ENCODE data around the gene MBTD1.
"Not testable (repeated sequence)": the region's sequence is repeated elsewhere in the genome, so short reads cannot be mapped to it uniquely, and the experiment has no call there.

The MBTD1 gene

DNA sequence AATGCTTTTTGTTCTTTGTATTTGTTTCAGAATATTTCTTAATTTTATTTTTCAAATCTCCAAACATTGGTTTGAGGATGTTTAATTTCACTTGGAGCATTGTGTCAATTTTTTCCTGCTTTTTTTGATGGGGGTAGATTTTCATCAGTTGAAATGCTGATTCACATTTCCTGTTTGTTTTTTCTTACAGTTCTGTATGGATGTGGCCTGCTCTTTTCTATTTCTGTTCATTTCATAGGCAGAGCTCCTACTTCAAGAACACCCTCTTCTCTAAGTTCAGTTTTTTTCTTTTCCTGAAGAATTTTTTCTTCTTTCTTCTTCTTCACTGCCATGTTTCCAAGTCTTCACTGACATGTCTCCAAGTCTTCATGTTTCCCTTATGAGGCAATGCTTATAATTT, 8.8 kb downstream of the MBTD1 start:
- DNase-seq: no peak

DNA sequence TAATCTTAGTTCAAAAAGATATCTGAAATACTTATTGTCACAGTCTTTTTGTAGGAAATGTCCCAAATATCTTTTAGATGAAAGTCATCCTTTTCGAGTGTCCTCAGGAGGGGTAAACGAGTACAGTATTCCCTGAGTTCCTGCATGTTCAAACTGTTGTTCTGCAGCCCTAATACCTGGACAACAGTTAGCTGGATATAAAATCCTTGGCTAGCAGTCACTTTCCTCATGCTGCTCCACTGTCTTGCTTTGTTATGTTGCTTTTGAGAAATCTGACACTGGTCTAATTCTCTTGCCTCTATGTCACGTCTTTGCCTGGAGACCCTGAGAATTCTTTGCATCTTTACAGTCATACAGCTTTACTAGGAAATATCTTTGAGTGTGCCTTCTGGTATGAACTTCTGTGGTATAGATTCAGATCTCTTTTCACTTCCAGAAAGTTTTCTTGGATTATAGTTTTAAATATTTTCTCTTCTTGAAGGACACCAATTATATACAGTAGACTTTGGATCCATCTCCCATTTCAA, 9.5 kb downstream of the MBTD1 start:
- DNase-seq: no peak

DNA sequence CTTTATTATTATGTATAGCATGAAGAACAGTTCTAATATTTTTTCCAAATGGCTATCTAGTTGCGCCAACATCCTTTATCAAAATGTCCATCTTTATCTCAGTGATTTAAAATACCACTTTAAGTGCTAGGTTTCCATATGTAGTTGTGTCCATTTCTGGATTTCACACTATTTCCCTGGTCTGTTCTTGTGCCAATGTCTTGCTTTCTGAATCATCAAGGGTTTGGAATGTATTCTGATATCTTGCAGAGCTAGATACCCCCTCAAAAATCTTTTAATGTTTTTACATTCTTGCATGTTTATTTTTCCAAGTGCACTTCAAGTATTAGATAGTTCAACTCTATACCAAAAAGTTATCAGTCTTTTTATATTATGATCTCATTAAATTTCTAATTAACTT, 14.3 kb downstream of the MBTD1 start:
- DNase-seq: no peak

DNA sequence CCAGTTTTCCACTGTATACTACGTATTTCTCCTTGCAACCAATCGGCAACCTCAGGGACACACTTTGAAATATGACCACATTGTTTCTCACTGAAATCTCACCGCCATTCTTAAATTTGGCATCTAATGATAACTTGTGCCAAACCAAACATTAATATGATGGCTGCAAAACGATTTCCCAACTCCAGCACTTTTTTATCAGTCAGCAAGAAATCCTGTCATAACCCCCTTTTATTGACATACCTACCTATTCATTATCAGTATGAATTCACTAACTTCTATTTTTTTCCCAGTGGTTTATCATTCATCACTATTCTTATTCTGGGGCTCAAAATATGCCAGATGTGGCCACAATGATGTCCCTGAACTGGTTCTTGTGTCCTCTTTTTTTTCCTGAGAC, 15.8 kb downstream of the MBTD1 start:
- no peak for DNase-seq

DNA sequence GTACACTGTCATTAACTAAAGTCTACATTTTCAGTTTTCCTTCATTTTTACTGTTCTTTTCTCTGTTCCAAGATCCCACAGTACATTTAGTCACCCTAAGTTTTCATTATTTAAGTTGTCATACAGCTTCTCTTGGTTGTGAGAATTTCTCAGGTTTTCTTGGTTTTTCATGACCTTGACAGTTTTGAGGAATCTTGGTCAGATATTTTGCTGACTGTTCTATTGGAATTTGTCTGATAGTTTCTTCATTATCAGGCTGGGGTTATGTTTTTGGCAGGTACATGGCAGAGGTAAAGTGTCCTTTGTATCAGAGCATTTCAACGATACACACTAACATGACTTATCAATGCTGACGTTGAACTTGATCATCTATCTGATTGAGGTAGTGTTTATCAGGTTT, 19.6 kb downstream of the MBTD1 start:
- no peak for DNase-seq

DNA sequence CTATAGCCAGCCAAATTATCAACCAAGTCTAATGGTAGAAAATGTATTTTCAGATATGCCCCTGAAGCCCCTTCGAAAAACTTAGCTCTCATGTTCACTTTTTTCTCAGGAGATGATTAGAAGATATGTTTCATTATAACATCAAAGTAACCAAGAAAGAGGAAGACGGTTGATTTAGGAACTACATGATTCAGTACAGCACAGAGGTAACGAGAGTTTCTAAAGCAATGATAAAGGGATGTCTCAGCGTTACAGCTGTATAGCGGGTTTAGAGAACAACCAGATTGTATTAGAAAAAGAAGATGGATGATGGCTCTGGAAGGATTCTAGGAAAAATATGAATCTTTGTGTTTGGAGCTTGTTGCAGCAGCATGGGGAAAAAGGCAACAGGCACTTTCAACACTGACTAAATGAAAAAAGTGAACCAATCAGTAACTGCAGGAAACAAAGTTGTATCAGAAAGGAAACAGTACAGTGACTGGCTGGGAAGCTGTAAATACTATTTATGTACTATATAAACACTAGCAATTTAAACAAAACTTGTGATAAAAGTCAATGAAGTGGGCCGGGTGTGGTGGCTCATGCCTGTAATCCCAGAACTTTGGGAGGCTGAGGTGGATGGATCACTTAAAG, 21.5 kb downstream of the MBTD1 start:
- DNase-seq: no peak

DNA sequence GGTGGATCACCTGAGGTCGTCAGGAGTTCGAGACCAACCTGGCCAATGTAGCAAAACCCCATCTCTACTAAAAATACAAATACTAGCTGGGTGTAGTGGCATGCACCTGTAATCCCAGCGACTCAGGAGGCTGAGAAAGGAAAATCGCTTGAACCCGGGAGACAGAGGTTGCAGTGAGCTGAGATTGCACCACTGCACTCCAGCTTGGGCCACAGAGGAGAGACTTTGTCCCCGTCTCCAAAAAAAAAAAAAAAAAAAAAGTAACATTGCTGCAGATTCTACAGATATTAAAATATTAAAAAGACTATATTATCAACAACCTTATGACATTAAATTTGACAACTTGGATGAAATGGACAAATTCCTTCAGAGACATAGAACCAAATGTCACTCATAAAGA, 25.7 kb downstream of the MBTD1 start:
- DNase-seq: no peak

DNA sequence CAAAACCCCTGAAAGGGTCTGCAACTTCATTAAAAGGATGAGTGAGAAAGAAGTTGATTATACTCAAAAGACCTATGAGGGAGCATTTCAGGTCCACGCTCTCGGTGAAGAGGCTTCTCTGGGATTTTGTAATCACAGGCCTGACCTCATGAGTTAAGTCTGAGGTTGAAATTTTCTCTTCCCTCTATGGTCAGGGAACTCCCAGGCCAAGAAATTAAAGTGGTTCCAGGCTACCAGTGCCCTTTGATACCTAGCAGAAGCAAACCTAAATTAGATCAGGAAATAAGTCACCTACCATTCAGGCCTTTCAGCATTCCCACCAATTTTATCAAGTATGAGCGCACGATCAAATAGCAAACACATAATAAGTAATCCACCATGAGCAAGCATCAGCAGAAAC, 27.9 kb downstream of the MBTD1 start:
- no peak for DNase-seq

DNA sequence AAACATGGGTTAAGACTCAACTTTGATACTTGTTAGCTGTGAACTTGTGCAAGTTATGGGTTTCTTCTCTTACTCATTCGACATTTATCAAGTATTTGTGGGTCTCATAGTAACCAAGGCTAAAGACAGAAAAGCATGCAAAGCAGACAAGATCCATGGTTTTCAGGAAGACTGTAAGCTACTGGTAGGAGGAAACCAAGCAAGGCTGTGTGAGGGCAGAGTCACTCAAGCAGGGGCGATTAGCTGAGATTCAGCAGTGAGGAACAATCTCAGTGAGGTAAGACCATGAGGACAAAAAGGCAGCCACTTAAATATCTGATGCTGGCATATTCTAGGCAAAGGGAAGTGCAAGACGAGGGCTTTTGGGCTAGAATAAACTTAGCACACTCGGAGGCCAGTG, 29.5 kb downstream of the MBTD1 start:
- DNase-seq: no peak

DNA sequence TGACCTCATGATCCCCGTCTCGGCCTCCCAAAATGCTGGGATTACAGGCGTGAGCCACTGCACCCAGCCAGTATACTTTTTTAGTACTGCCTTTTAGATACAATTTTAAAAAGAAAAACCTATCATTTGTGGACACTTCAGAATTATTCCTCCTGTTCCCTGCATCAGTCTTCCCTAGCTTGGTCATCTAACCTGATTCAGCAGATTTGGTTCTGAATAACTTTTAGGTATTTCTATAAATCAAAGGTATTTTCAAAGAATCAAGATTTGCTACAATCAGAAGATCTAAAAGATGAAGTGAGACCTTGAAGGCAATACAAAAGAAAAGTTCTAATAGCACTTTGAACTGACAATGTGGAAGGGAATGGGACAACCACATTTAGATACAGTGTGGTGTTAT, 30.0 kb downstream of the MBTD1 start:
- DNase-seq: no peak

DNA sequence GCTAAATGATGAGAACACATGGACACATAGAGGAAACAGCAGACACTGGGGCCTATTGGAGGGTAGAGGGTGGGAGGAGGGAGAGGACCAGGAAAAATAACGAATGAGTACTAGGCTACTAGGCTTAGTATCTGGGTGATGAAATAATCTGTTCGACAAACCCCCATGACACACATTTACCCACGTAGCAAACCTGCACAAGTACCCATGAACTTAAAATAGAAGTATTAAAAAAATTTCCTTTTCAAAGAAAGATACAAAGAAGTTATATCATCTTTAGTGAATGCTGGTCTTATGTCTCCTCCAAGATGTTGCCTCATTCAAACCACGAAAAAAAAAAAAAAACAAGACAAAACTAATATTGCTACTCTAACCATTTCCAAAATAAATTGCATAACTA, 31.7 kb downstream of the MBTD1 start:
- DNase-seq: no peak

DNA sequence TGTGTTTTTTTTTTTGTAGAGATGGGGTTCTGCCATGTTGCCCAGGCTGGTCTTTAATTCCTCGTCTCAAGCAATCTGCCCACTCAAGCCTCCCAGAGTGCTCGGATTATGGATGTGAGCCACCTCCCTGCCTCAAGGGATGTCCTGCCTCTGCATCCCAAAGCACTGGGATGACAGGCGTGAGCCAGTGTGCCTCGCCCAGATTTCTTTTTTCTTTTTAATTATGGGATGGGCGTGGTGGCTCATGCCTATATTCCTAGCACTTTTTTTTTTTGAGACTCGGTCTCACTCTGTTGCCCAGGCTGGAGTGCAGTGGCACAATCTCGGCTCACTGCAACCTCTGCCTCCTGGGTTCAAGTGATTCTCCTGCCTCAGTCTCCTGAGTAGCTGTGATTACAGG, 34.3 kb downstream of the MBTD1 start:
- DNase-seq: not testable (repeated sequence)

DNA sequence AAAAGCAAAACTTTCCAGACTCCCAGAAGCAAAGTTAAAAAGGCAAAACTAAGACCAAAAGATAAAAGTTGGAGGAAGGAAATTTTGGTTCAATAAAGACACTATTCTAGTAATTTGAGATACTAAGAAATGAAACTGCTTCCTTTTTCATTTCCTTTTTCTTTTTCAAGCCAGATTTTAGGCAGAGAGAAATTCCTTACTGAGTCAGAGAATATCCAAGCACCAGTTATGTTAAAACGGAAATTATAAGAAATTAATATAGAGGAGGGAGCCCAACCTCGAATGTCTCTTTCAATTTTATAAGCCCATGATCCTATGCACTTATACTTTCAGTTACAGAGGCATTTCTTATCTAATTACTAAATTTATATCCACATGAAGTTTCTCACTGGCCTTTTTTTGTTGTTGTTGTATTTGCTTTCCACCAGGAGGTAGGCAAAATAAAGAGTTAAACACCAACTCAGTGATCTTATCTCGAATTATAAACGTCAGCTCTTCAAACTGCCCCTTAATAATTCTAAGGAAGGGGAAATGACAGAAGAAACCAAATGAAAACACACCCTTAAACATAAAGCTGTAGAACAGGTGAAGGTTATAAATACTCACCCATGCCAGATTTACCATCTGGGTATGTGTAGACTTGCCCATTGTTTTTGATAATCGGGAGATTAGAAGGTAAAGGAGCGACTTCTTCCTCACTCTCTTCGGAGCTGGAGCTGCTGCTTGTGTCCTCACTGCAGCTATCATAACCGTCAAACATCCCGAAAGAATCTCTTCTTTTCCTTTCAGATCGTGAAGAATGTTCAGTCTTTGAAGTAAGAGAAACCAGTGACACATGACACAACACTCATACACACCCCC, 35.2 kb downstream of the MBTD1 start:
- DNase-seq: no peak

DNA sequence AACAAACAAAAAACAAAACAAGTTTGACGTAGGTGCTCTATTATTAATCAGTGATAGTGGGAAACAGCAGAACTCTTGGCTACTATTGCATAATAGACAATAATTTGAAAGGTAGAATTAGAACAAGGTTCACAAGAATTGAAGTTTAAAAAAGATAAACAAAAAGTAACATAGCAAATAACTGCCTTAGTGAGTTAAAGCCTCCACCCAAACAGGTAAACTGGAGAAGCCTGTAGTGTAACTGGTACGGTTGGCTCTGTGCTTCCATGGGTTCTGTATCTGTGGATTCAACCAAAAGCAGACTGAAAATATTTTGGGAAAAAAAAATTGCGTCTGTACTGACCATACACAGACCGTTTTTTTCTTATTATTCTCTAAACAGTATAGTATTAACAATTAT, 38.5 kb downstream of the MBTD1 start:
- DNase-seq: no peak

DNA sequence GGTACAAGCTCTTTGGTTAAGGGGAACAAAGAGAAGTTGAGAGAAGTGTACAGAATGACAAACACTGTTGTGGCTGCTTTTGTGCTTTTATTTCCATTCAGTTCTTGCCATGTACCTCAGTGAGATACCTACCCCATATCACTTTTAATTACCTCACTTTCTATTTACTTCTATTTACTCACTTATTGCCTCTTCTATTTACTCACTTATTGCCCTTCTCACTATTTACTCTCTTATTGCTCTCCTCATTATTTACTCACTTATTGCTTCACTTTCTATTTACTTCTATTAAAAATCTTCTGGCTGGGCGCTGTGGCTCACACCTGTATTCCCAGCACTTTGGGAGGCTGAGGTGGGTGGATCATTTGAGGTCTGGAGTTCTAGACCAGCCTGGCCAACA, 41.9 kb downstream of the MBTD1 start:
- DNase-seq: no peak

DNA sequence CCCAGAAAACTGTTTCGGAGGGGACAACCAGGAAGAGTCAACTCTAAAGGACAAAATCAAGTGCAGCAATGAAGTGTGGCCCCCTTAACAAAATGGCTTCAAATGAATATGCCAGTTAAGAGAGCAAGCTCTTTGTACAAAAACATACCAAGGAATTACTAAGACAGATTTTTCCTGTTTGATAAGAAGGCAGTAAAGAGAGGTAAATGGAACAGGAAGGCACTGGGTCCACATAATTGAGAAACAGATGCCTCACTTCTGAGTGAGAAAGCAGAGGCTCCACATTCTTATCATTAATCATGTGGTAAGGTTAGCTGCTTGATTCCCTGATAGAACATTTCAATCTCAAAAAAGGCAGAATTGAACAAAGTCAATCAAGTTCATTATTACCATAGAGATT, 44.9 kb downstream of the MBTD1 start:
- no peak for DNase-seq

DNA sequence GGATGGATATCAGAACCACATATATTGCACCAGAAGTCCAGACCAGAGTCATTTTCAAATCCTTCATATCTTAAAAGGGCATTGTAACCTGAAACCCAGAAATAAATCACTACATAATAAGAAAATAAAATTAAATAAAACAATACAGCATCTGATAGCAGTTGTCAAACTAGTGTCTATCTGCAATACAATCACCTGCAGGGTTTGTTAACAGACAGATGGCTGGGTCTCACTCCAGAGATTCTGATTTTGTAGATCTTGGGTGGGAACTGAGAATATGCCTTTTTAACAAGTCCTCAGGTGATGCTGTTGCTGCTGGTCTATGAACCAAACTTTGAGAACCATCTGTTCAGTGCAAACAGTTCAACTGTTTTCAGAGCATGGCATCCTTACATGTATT, 56.0 kb downstream of the MBTD1 start:
- DNase-seq: no peak

DNA sequence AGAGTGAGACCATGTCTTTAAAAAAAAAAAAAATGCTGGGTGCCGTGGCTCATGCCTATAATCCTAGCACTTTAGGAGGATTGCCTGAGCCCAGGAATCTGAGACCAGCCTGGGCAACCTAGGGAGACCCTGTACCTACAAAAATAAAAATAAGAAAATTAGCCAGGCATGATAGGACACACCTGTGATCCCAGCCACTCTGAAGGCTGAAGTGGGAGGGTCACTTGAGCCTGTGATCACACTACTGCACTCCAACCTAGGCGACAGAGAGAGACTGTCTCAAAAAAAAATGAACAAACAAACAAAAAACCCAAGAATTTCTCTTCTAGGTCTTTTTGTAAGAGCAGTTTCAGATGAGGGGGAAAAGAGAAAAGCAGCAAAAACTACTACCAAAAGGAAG, 59.0 kb downstream of the MBTD1 start:
- no peak for DNase-seq

DNA sequence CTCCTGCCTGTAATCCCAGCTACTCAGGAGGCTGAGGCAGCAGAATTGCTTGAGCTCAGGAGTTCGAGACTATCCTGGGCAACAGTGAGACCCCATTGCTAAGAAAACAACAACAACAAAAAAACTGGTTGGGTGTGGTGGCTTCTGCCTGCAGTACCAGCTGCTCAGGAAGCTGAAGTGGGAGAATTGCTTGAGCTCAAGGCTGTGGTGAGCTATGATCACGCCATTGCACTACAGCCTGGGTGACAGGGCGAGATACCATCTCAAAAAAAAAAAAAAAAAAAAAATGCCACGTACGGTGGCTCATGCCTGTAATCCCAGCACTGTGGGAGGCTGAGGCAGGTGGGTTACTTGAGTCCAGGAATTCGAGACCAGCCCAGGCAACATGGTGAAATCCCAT, 59.6 kb downstream of the MBTD1 start:
- DNase-seq: no peak

DNA sequence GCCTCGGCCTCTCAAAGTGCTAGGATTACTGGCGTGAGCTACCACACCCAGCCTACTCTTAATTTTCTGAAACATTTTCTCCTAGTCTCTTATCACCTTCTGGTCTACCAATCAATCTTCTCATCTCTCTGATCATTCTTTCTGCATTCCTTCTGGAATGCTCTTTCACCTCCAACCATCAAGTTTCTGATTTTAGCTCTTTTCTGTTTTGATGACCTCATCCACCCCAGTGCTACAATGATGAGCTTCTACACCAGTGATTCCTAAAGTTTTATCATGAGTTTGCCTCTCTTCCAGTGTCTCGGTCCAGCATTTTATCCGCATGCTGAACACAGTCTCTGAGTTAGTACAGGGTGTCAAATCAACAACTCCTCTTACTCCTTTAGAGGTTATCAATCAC, 62.1 kb downstream of the MBTD1 start:
- DNase-seq: no peak

DNA sequence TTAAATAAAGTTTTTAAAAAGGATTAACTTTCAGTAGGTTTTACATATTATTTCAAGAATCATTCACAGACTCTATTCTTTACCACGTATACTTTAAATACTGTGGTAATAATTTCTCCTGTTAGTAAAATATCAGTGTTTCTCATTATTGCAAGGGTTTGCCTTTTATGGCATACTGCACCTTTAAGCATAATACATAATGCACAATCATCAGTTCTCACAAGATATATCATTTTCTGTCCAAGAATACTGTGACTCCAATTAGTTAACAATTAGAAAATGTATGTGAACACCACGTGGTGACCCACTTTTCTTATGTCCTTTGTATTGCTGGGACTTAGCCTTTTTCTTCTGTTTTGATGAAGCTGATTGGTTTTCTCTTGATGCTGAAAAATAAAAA, 68.0 kb downstream of the MBTD1 start:
- no peak for DNase-seq

DNA sequence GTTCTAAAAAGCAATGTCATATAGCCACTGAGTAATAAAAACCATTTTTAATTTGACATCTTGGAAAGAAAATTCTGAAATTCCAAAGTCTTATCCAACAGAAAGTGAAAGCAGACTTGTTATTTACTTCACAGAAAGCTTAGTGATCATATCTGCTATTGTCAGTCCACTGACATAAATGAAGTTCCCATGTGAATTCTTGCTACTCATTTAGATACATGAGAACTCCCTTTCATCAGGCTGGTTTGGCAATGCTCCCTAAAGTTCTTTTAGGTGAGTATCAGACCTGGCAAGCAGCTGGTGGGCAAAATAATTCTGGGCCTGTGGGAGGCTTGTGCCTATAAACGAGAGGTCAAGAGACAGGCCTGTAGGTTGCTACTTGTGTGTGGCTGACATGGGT, 70.2 kb downstream of the MBTD1 start:
- DNase-seq: no peak

DNA sequence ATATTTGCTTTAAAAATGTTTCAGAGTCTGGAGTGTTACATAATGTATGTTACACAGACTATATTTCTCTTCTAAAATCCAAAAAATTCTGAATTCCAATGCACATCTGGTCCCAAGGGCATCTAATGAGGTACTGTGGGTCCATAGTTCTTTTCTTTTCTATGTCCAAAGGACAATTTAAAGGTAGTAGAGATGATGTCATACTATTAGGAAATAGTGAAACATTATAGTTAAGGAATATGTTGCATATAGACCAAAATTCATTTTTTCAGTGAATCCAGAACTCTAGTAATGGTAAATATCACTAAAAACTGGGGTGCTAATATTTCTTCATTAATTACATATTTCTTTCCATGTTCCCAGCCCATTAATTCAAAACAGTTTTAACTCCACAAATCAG, 70.7 kb downstream of the MBTD1 start:
- no peak for DNase-seq

DNA sequence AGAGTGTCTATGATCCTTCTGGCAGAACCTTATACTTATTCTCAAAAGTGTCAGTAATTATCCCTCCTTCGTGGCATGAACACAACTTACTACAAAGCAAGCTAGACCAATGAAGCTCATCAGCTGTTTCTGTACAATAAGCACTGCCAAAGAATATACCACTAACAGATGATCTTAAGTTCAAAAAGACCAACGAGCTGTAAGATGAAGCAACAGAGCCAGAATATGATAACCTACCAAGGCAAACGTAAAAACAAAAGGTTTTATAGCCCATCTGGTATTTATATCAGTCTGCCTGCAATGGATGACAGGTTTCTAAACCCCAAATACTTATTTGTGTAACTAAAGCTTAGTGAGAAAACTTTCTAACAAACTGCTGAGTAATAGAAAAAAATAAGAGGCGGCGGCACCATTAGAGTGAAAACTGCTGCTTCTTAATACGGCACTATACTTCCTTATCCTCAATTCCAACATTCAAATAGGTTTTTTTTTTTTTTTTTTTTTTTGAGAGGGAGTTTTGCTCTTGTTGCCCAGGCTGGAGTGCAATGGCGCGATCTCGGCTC, 71.5 kb downstream of the MBTD1 start:
- no peak for DNase-seq

All from SIG-M5 (cell line).